ENCODE results near the gene YIPF3.

DNA sequence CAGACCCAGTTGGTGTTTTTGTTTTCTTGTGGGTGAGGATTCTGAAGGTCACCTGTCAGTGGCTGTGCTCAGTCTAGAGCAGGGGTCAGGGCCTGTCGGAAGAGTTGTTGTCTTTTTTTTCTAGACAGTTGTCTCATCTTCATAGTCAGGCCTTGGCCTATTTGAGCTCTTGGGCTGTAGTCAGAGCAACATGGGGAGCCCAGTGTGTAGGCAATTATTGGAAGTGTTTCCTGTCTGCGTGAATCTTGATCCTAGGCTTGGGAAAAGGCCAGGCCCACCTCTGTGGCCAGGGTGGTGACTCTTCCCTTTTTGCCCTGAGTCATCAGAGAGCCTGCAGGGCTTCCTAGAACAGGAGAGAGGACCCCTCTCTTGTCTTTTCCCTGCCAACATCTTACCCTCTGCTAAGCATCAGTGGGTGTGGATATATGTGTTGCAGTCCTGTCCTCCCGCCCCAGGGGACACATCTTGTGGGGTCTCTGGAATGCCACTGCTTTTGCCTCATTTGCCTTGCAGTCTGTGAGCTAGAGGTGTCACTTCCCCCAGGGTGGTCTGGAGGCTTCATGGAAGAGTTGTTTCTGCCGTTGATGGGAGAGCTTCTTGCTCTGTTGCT lies 28.0 kb downstream of the YIPF3 start:
- TF ChIP-seq, protein P1, sequence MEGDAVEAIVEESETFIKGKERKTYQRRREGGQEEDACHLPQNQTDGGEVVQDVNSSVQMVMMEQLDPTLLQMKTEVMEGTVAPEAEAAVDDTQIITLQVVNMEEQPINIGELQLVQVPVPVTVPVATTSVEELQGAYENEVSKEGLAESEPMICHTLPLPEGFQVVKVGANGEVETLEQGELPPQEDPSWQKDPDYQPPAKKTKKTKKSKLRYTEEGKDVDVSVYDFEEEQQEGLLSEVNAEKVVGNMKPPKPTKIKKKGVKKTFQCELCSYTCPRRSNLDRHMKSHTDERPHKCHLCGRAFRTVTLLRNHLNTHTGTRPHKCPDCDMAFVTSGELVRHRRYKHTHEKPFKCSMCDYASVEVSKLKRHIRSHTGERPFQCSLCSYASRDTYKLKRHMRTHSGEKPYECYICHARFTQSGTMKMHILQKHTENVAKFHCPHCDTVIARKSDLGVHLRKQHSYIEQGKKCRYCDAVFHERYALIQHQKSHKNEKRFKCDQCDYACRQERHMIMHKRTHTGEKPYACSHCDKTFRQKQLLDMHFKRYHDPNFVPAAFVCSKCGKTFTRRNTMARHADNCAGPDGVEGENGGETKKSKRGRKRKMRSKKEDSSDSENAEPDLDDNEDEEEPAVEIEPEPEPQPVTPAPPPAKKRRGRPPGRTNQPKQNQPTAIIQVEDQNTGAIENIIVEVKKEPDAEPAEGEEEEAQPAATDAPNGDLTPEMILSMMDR (IDR thresholded peaks at IDR 0.05), result no peak
- no peak for TF ChIP-seq POLR2A (IDR thresholded peaks at IDR 0.05)
